GM18502 (cell line): Measurements from ENCODE around the gene FOXP3.

Source experiments
- ATAC-seq: cut with Tn5 transposase; IDR thresholded peaks from one replicate; pipeline ENCODE4 v1.9.1; 2021; ENCODE audit warnings: mild to moderate bottlenecking; ENCODE audit not compliant: unreplicated experiment, poor library complexity

Gene FOXP3

GRCh38 chrX:49276671-49277534 lies 12.4 kb upstream of the FOXP3 start:
- no peak for ATAC-seq

- ATAC-seq, result no peak
Measured at GRCh38 chrX:49276207-49276606, 11.7 kb upstream of the FOXP3 start.

GRCh38 chrX:49273181-49273727 lies 8.7 kb upstream of the FOXP3 start:
- ATAC-seq, result no peak

GRCh38 chrX:49272421-49272820 lies 7.9 kb upstream of the FOXP3 start:
- ATAC-seq, result no peak

GRCh38 chrX:49271341-49271740 lies 6.8 kb upstream of the FOXP3 start:
- no peak for ATAC-seq

GRCh38 chrX:49270249-49270921 lies 5.9 kb upstream of the FOXP3 start:
- no peak for ATAC-seq

GRCh38 chrX:49269767-49270248 lies 5.3 kb upstream of the FOXP3 start, which contains the start of gene PPP1R3F:
PPP1R3F (plus strand) TSS chrX:49269793; CDS start chrX:49269870, 77 bp downstream.
- ATAC-seq, result peak; percentile 25

- peak; percentile 87 for ATAC-seq
Measured at GRCh38 chrX:49269010-49269766, 4.7 kb upstream of the FOXP3 start.

GRCh38 chrX:49268702-49269009 lies 4.1 kb upstream of the FOXP3 start:
- no peak for ATAC-seq

- ATAC-seq, result no peak
Measured at GRCh38 chrX:49266523-49267445, 2.3 kb upstream of the FOXP3 start.

GRCh38 chrX:49263631-49264030 lies 879 bp downstream of the FOXP3 start:
- no peak for ATAC-seq

- no peak for ATAC-seq
Measured at GRCh38 chrX:49262603-49263002, 1.9 kb downstream of the FOXP3 start.

GRCh38 chrX:49260221-49260985 lies 4.1 kb downstream of the FOXP3 start:
- no peak for ATAC-seq

GRCh38 chrX:49258749-49259124 lies 5.8 kb downstream of the FOXP3 start:
- ATAC-seq, result no peak

- no peak for ATAC-seq
Measured at GRCh38 chrX:49257846-49258748, 6.4 kb downstream of the FOXP3 start.

GRCh38 chrX:49257074-49257790 lies 7.3 kb downstream of the FOXP3 start:
- no peak for ATAC-seq

GRCh38 chrX:49256268-49256995 lies 8.1 kb downstream of the FOXP3 start:
- ATAC-seq, result no peak
